Measurements from ENCODE around the gene CRYGB. TPM values are rescaled to one million over a fixed set of nuclear protein-coding genes. Genes with fewer than 3 reads are reported as not detected.

The CRYGB gene
- total and polyA plus RNA-seq, 2 of the 13 experiments (the other 11 are each of a cell fraction or from before 2014, with no cell fraction given) = not detected

GRCh38 chr2:208135794-208136715, 9.9 kb downstream of the CRYGB start (continued):
- TF ChIP-seq ZNF18 (CRISPR knock-in tag; IDR thresholded peaks at IDR 0.05; ENCODE audit: insufficient replicate concordance) (no peak), KAT7 (CRISPR knock-in tag; IDR thresholded peaks at IDR 0.05; ENCODE audit: borderline replicate concordance) (no peak), SMARCE1 (IDR thresholded peaks at IDR 0.05; ENCODE audit: borderline replicate concordance) (no peak), SP1 (IDR thresholded peaks at IDR 0.05) (no peak), SP1 (CRISPR knock-in tag; IDR thresholded peaks at IDR 0.05) (no peak), ZNF17 (CRISPR knock-in tag; IDR thresholded peaks at IDR 0.05) (no peak), CEBPB (IDR thresholded peaks at IDR 0.05; ENCODE audit: borderline replicate concordance, low read depth, low read length) (no peak), ZNF484 (CRISPR knock-in tag; IDR thresholded peaks at IDR 0.05; ENCODE audit: borderline replicate concordance, low read depth) (no peak), ZNF446 (CRISPR knock-in tag; IDR thresholded peaks at IDR 0.05) (no peak), USF2 (IDR thresholded peaks at IDR 0.05; ENCODE audit: low read depth, low read length) (no peak), USF2 (CRISPR knock-in tag; IDR thresholded peaks at IDR 0.05; ENCODE audit: borderline replicate concordance) (no peak), NPAS2 (CRISPR knock-in tag; IDR thresholded peaks at IDR 0.05; ENCODE audit: borderline replicate concordance) (no peak), FIP1L1 (IDR thresholded peaks at IDR 0.05; ENCODE audit: borderline replicate concordance, insufficient read depth, low read depth, low read length) (no peak), RAD51 (IDR thresholded peaks at IDR 0.05; ENCODE audit: borderline replicate concordance) (no peak), ZNF350 (CRISPR knock-in tag; IDR thresholded peaks at IDR 0.05; ENCODE audit: borderline replicate concordance, low read depth) (no peak), ZFAT (CRISPR knock-in tag; conservative IDR thresholded peaks at IDR 0.05) (no peak), ZNF318 (CRISPR knock-in tag; IDR thresholded peaks at IDR 0.05) (no peak)

Data from HepG2 (cell line).